GM21786 (cell line): ENCODE results near the gene ATP6V1G1.
"Not testable (repeated sequence)": the region's sequence is repeated elsewhere in the genome, so short reads cannot be mapped to it uniquely, and the experiment has no call there.

Experiments used
- ATAC-seq: cut with Tn5 transposase; IDR thresholded peaks from one replicate; pipeline ENCODE4 v1.9.1; 2021; ENCODE audit not compliant: unreplicated experiment

Gene ATP6V1G1

DNA sequence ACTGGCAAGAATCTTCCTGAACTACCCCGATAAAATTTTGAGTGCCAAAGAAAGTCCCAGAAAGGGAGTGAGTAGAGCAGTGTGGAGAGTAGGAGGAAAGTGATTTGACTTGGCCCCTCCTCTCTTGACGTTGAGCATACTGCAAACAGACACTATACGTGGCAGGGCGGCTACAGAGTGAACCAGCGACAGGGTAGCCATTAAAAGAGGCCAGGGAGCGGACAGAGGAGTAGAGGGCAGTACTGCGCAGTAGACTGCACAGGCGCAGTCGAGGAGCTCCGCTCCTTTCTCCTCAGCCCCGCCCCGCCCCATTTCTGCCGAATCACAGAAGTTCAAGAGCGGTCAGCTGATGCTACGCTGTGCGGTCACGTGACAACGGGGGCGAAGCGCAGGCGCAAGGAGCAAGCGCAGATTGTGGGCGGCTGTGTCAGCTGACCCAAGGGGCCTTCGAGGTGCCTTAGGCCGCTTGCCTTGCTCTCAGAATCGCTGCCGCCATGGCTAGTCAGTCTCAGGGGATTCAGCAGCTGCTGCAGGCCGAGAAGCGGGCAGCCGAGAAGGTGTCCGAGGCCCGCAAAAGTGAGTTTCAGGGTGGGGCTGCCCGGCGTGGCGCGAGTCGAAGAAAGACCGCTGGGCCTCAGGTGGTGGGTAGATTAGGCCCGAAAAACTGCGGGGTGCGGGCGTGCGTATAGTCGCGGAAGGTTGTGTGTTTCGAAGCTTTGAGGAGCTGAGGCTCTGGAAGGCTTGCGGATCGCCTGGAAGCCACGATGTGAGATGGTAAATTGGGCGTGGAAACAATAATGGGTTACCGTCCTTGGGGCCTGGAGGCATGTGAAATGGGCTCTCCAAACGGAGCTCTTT lies at the start of gene ATP6V1G1:
Gene ATP6V1G1 (plus strand): TSS at position 425 of the 858 bp plus-strand sequence. CDS start 70 bp downstream, at position 495.
- peak; percentile 94 for ATAC-seq

GRCh38 chr9:114538241-114538640 lies 49.3 kb upstream of the ATP6V1G1 start:
- peak; percentile 56 for ATAC-seq

DNA sequence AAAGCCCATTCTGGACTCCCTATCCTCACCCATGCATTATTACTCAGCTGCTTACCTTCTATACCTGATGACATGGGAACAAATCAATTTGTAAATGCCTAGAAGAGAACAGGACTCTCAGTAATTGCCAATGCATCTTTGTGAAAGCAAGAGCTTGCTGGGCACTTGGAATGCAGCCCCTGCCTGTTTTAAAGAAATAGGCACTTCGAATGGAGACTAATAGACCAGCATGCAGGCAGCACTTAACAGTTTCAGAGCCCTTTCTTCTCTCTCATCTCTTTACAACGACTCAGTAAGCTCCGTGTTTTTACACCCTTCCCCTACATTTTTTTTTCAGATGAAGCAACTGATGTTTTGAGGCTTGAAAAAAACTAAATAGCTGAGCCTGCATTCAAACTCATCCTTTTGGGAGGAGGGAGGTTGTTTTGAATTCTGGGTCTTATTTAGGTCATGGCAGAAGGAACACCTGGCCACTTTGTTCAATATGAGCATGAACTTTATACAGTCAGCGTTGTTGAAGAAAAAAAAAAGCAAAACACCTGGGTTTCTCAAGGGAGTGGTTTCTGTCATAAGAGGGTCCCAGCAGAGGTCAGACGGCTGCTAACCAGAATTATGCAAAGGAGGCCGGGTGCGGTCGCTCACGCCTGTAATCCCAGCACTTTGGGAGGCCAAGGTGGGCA lies 47.7 kb upstream of the ATP6V1G1 start:
- ATAC-seq: no peak

- no peak for ATAC-seq
Measured at GRCh38 chr9:114545055-114545454, 42.5 kb upstream of the ATP6V1G1 start.

DNA sequence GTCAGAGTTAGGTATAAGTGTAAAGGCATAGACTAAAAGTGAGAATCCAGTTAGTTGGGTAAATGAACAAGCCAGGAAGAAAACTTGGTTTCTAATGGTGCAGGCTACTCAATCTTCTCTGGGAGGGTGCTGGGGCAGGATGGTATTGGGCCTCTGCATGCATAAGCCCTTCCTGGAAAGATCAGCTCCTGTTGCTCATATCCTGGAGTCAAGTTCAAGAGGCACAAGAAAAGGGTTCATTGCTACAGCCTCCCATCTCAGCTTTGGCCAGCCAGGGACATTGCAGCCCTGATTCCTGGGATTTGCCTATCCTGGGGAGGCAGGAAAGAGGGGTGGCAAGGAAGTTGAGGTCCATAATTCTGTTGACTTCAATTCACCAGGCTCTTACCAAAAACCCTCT lies 40.7 kb upstream of the ATP6V1G1 start:
- ATAC-seq: no peak

- ATAC-seq: no peak
Measured at GRCh38 chr9:114549697-114550330, 37.8 kb upstream of the ATP6V1G1 start.

- ATAC-seq: no peak
Measured at GRCh38 chr9:114551750-114552685, 35.6 kb upstream of the ATP6V1G1 start.

DNA sequence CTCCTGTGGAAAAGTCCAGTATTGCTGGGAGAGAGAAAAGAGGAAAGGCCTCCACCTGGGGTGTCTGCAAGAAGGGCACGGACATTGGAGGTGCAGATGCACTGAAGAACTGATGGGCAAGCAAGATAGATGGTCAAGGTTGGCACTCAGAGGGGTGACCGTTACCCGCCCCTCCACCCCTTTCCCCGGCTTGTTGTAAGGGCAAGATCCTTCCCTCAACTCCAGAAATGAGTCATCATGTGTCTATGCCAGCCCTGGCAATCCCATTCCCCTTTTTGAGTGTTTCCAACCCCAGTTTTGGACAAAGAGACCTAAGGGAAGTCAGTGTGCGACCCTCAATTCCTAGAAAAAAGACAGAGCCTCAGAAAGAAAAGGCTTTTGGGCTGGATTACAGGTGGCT lies 34.9 kb upstream of the ATP6V1G1 start:
- no peak for ATAC-seq

DNA sequence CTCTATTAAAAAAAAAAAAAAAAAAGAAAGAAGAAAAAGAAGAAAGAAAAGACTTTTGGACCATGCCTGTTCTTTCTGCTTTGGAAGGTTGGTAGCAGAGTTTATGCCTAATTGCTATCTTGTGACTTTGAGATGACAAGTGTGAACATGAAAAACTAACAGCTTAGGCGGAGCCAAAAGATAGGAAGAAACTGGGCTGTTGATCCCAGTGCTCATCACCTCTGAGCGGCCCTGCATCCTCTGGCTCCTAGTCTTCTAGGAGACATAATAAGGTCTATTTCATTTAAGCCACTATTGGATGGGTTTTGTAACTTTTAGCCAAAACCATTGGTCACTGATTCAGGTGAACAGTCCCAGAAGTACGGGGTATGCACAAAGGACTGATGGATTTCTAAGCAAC lies 34.4 kb upstream of the ATP6V1G1 start:
- ATAC-seq: no peak

DNA sequence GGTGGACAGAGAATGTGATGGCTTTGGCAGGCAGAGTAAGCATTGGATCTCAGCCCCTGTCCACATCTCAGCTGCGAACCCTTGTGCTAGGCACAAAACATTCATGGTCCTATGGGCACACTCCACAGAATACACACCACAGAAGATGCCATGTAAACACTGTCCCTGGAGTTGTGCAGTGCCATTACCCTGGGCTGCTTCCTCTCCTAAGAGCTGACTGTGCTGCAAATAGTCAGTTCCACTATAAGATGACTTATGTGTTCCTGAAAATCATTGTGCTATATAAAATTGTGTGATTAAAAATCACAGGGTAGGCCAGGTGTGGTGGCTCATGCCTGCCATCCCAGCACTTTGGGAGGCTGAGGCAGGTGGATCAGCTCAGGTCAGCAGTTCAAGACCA lies 31.9 kb upstream of the ATP6V1G1 start:
- no peak for ATAC-seq

GRCh38 chr9:114558027-114558675 lies 29.4 kb upstream of the ATP6V1G1 start:
- no peak for ATAC-seq

GRCh38 chr9:114559830-114560513 lies 27.6 kb upstream of the ATP6V1G1 start:
- no peak for ATAC-seq

GRCh38 chr9:114560956-114561355 lies 26.6 kb upstream of the ATP6V1G1 start:
- no peak for ATAC-seq

DNA sequence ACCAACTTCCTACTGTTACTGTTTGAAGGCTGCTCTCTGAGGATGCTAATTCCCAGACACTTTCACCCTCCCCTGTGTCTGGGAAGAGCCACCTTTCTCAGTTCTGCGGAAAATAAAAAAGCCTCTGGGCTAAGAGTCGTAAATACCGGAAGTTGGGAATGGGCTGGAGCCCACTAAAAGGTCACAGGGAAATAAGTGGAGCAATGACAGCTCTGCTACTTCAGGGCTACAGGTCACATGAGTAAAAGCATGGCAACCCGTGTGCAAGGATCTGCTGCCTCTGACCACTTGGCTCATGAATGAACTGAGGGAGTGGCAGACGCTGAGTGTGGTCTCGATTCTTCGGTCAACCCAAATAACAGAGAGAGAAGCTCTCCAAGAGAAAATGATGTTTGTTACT lies 25.8 kb upstream of the ATP6V1G1 start:
- ATAC-seq: no peak

DNA sequence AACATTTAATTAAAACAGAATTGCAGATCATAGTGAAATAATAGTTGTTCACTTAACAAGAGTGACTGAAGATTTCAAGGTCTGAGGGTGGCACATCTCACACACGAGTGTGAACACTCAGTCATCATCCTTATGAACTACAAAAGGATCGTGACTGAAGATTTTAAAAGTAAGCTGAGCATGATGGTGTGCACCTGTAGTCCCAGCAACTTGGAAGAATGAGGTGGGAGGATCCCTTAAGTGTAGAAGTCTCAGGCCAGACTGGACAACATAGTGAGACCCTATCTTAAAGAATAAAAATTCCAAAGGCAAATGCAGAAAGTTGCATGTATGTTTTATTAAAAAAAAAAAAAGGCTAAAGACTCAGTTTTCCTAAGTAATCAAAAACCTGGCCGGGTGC lies 22.4 kb upstream of the ATP6V1G1 start:
- ATAC-seq: no peak

GRCh38 chr9:114570742-114571141 lies 16.8 kb upstream of the ATP6V1G1 start:
- no peak for ATAC-seq

- no peak for ATAC-seq
Measured at GRCh38 chr9:114571391-114571790, 16.2 kb upstream of the ATP6V1G1 start.

DNA sequence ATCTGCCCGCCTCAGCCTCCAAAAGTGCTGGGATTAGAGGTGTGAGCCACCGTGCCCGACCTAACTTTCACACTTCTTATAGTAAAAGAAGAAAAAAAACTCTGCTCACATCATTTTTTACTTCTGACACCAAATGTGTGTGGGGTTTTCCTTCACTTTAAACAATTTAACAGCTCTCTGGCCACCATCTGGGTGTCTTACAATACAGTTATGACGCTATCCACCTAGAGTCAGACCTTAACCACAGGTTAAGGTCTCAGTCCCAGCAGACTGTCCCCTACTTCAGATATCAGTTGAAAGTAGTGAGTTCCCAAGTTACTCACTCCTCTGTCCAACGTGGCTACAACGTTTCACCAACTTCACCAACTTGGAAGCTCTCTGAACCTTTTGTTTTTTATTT lies 15.4 kb upstream of the ATP6V1G1 start:
- ATAC-seq: no peak

GRCh38 chr9:114574438-114574837 lies 13.1 kb upstream of the ATP6V1G1 start:
- ATAC-seq: no peak

- ATAC-seq: not testable (repeated sequence)
Measured at GRCh38 chr9:114576779-114577178, 10.8 kb upstream of the ATP6V1G1 start.
